ENCODE measurements around the gene SRXN1.

The SRXN1 gene

DNA sequence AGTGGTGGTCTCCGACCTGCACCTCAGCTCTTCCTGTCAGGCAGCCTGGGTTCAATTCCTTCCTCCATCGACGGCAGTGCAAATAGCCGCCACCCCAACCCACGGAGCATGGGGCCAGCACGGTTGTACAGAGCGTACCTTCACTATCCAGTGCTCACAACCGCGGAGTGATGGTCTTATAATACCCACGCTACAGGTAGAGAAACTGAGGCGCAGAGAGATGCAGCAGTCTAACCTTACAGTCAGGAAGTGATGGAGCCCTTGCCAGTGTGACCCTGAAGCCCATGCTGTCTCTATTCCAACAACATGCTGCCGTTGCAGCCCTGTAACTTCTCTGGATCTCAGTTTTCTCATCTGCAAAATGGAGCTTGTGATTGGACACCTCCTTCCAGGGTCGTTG lies 11.6 kb upstream of the SRXN1 start:
- Histone ChIP-seq H2AFZ (ENCODE audit: low read depth, low read length) (no peak overlapping the region), H4K20me1 (ENCODE audit: insufficient read depth, low read length) (no peaks in the 10 kb centered on the region; the same call in 1 of the 2 replicates), H3K4me1 (ENCODE audit: insufficient read depth, low read length) (no peaks in the 10 kb centered on the region), H3K4me2 (ENCODE audit: insufficient read depth, low read length) (no peak overlapping the region), H3K27me3 (ENCODE audit: insufficient read depth, low read length, poor library complexity) (peaks cover 6% of the 10 kb centered on the region), H3K9ac (ENCODE audit: low read depth, low read length) (no peak overlapping the region), H3K4me3 (ENCODE audit: low read depth in 1 of 2, low read length in 2 of 2) (no peak overlapping the region), H3K27ac (ENCODE audit: low read length) (no peak overlapping the region), H3K79me2 (ENCODE audit: insufficient read depth, low read length) (no peaks in the 10 kb centered on the region), H3K36me3 (ENCODE audit: insufficient read depth, low read length) (no peaks in the 10 kb centered on the region), H3K9me3 (ENCODE audit: insufficient read depth, low read length, severe bottlenecking) (no peaks in the 10 kb centered on the region)
- ATAC-seq (ENCODE audit: insufficient read depth, low read depth) = no peak
- no peak for TF ChIP-seq EZH2 (IDR thresholded peaks at IDR 0.05; ENCODE audit: borderline replicate concordance, low read depth, low read length, severe bottlenecking)
- TF ChIP-seq CTCF (IDR thresholded peaks at IDR 0.05; ENCODE audit: borderline replicate concordance, extremely low read depth, low read length, poor library complexity, severe bottlenecking) = no peak
- DNase-seq = no peak

DNA sequence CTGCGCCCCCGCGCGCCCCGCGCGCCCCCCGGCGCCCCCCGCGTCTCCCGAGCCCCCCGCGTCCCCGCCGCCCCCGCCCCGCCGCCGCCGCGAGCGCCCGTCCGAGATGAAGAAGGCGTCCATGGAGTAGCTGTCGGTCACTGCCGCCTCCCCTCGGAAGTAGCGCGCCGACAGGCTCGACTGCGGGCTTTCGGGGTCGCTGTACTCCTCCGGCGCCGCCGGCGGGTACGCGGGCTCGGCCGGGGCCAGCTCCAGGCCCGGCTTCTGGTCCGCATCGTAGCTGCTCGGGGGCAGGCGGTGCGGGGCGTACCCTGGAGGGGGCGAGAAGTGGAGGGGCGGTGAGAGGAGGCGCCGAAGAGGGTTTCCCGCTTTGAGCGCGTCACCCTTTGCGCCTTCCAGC lies 11.2 kb upstream of the SRXN1 start:
- Histone ChIP-seq H2AFZ (ENCODE audit: low read depth, low read length) (no peak overlapping the region), H3K4me3 (ENCODE audit: low read depth in 1 of 2, low read length in 2 of 2) (no peak overlapping the region), H3K27ac (ENCODE audit: low read length) (no peak overlapping the region), H3K4me1 (ENCODE audit: insufficient read depth, low read length) (no peaks in the 10 kb centered on the region), H4K20me1 (ENCODE audit: insufficient read depth, low read length) (no peaks in the 10 kb centered on the region; the same call in 1 of the 2 replicates), H3K9ac (ENCODE audit: low read depth, low read length) (no peak overlapping the region), H3K27me3 (ENCODE audit: insufficient read depth, low read length, poor library complexity) (peaks cover 10% of the 10 kb centered on the region), H3K36me3 (ENCODE audit: insufficient read depth, low read length) (no peaks in the 10 kb centered on the region), H3K9me3 (ENCODE audit: insufficient read depth, low read length, severe bottlenecking) (no peaks in the 10 kb centered on the region), H3K79me2 (ENCODE audit: insufficient read depth, low read length) (no peaks in the 10 kb centered on the region), H3K4me2 (ENCODE audit: insufficient read depth, low read length) (no peak overlapping the region)
- ATAC-seq (ENCODE audit: insufficient read depth, low read depth) = no peak
- no peak for DNase-seq
- TF ChIP-seq CTCF (IDR thresholded peaks at IDR 0.05; ENCODE audit: borderline replicate concordance, extremely low read depth, low read length, poor library complexity, severe bottlenecking) = no peak
- TF ChIP-seq EZH2 (IDR thresholded peaks at IDR 0.05; ENCODE audit: borderline replicate concordance, low read depth, low read length, severe bottlenecking) = no peak

DNA sequence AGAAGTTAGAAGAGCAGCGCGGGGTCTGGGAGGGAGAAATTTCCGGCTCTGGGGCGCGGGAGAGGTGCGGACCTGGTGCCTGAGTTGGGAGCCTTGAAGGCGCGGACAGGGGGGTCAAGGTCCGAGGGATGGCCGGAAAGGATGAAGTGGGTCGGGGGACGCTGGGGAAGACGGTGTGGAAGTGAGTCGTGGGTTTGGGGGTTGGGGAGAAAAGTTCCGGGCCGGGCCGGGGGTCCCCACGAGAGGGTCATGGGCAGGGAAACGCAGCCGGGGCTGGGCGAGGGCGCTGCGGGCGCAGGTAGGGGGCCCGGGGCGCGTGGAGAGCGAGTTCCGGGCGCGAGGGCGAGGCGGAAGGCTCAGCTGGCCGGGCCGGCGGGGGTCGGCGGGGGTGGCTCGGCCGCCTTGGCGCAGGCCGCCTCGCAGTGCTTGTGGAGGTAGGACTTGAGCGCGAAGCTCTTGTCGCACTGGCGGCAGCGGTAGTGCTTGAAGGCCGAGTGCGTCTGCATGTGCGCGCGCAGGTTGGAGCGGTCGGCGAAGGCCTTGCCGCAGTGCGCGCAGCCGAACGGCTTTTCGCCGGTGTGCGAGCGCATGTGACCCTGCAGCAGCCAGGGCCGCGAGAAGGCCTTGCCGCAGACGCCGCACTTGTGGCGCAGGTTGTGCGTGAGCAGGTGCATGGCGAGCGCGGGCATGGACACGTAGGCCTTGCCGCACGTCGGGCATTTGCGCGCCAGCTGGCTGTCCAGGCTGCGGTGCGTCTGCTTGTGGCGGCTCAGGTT lies 10.5 kb upstream of the SRXN1 start:
- DNase-seq = no peak

More for the DNA sequence above, 10.5 kb upstream of the SRXN1 start:
- no peak for ATAC-seq (ENCODE audit: insufficient read depth, low read depth)
- Histone ChIP-seq H3K4me1 (ENCODE audit: insufficient read depth, low read length) (no peaks in the 10 kb centered on the region), H3K4me2 (ENCODE audit: insufficient read depth, low read length) (no peak overlapping the region), H3K27ac (ENCODE audit: low read length) (no peak overlapping the region), H2AFZ (ENCODE audit: low read depth, low read length) (no peak overlapping the region), H3K27me3 (ENCODE audit: insufficient read depth, low read length, poor library complexity) (peaks cover 16% of the 10 kb centered on the region), H3K79me2 (ENCODE audit: insufficient read depth, low read length) (no peaks in the 10 kb centered on the region), H3K4me3 (ENCODE audit: low read depth in 1 of 2, low read length in 2 of 2) (no peak overlapping the region), H3K9ac (ENCODE audit: low read depth, low read length) (no peak overlapping the region), H4K20me1 (ENCODE audit: insufficient read depth, low read length) (no peaks in the 10 kb centered on the region; the same call in 1 of the 2 replicates), H3K9me3 (ENCODE audit: insufficient read depth, low read length, severe bottlenecking) (no peaks in the 10 kb centered on the region), H3K36me3 (ENCODE audit: insufficient read depth, low read length) (no peaks in the 10 kb centered on the region)
- no peak for TF ChIP-seq CTCF (IDR thresholded peaks at IDR 0.05; ENCODE audit: borderline replicate concordance, extremely low read depth, low read length, poor library complexity, severe bottlenecking)
- no peak for TF ChIP-seq EZH2 (IDR thresholded peaks at IDR 0.05; ENCODE audit: borderline replicate concordance, low read depth, low read length, severe bottlenecking)
